Measurements from ENCODE around the gene NLN. TPM values are rescaled to one million over a fixed set of nuclear protein-coding genes. Genes with fewer than 3 reads are reported as not detected.
"Not testable (repeated sequence)": the region's sequence is repeated elsewhere in the genome, so short reads cannot be mapped to it uniquely, and the experiment has no call there.

NLN gene
- total RNA-seq, 1 donor from 2014 or later: 6.6 TPM

DNA sequence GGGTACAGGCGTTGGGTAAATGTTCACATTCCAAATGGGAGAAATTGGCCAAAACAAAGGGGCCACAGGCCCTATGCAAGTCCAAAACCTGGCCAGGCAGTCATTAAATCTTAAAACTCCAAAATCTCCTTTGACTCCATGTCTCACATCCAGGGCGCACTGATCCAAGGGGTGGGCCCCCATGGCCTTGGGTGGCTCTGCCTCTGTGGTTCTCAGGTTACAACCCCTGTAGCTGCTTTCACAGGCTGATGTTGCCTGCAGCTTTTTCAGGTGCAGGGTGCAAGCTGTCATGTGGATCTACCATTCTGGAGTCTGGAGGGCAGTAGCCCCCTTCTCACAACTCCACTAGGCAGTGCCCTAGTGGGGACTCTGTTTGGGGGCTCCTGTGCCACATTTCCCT, 44.8 kb downstream of the NLN start:
- TF ChIP-seq, protein P1, sequence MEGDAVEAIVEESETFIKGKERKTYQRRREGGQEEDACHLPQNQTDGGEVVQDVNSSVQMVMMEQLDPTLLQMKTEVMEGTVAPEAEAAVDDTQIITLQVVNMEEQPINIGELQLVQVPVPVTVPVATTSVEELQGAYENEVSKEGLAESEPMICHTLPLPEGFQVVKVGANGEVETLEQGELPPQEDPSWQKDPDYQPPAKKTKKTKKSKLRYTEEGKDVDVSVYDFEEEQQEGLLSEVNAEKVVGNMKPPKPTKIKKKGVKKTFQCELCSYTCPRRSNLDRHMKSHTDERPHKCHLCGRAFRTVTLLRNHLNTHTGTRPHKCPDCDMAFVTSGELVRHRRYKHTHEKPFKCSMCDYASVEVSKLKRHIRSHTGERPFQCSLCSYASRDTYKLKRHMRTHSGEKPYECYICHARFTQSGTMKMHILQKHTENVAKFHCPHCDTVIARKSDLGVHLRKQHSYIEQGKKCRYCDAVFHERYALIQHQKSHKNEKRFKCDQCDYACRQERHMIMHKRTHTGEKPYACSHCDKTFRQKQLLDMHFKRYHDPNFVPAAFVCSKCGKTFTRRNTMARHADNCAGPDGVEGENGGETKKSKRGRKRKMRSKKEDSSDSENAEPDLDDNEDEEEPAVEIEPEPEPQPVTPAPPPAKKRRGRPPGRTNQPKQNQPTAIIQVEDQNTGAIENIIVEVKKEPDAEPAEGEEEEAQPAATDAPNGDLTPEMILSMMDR (IDR thresholded peaks at IDR 0.05): no peak
- no peak for TF ChIP-seq POLR2AphosphoS5 (IDR thresholded peaks at IDR 0.05; ENCODE audit: insufficient read depth in 1 of 2, low read depth in 1 of 2)
- no peak for TF ChIP-seq POLR2A (IDR thresholded peaks at IDR 0.05)
- no peaks in the 10 kb centered on the region for H3K9me3 ChIP-seq
- intact Hi-C loops (cut with DNase I): no loop called here
- no peaks in the 10 kb centered on the region for H3K4me1 ChIP-seq
- no peaks in the 10 kb centered on the region for H3K36me3 ChIP-seq
- no peak overlapping the region for H3K27ac ChIP-seq
- H3K27me3 ChIP-seq: no peaks in the 10 kb centered on the region
- no peak overlapping the region for H3K4me3 ChIP-seq
- no peak for DNase-seq (ENCODE audit: extremely low spot score in 2 of 2)

DNA sequence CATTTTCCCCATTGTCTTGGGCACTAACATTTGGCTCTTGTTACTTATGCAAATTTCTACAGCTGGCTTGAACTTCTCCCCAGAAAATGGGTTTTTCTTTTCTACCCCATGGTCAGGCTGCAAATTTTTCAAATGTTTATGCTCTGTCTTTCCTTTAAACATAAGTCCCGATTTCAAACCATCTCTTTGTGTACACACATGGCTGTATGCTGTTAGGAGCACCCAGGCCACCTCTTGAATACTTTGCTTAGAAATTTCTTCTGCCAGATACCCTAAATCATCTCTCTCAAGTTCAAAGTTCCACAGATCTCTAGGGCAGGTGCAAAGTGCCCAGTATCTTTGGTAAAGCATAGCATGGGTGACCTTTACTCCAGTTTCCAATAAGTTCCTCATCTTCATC, 45.6 kb downstream of the NLN start:
- no peak overlapping the region for H3K4me3 ChIP-seq
- H3K36me3 ChIP-seq: no peaks in the 10 kb centered on the region
- H3K4me1 ChIP-seq: no peaks in the 10 kb centered on the region
- no peak overlapping the region for H3K27ac ChIP-seq
- intact Hi-C loops (cut with DNase I): no loop called here
- TF ChIP-seq POLR2AphosphoS5 (IDR thresholded peaks at IDR 0.05; ENCODE audit: insufficient read depth in 1 of 2, low read depth in 1 of 2) (no peak), POLR2A (IDR thresholded peaks at IDR 0.05) (no peak)
- TF ChIP-seq, protein P1 (IDR thresholded peaks at IDR 0.05): no peak
- no peaks in the 10 kb centered on the region for H3K9me3 ChIP-seq
- no peak for DNase-seq (ENCODE audit: extremely low spot score in 2 of 2)
- H3K27me3 ChIP-seq: no peaks in the 10 kb centered on the region

DNA sequence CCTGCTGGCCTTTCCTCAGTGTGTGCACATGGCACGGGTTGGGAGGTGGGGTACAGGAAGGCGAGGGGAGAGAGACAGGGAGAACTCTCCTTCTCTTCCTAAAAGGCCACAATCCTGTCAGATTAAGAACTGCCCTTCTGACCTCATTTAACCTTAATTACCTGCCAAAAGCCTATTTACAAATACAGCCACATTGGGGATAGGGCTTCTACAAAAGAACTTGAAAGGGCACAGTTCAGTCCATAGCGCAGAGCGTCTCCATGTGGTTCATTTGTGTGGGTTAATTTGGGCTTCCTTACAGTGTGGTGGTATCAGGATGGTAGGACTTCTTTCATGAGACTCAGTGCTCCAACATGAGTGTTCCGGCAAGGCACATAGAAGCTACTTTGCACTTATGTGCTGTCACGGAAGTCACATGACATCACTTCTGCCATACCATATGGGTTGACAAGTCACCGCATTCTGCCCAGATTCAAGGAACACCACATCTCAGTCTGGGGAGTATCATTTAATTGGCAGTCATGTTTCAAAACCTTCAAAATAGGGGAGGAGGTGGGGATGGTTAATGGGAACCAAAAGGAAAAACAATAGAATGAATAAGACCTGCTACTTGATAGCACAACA, 46.8 kb downstream of the NLN start:
- Histone ChIP-seq H3K4me3 (no peak overlapping the region), H3K27me3 (no peaks in the 10 kb centered on the region), H3K9me3 (no peaks in the 10 kb centered on the region), H3K36me3 (no peaks in the 10 kb centered on the region), H3K27ac (no peak overlapping the region), H3K4me1 (no peaks in the 10 kb centered on the region)
- TF ChIP-seq, protein P1 (IDR thresholded peaks at IDR 0.05): no peak
- TF ChIP-seq POLR2A (IDR thresholded peaks at IDR 0.05): no peak
- no peak for TF ChIP-seq POLR2AphosphoS5 (IDR thresholded peaks at IDR 0.05; ENCODE audit: insufficient read depth in 1 of 2, low read depth in 1 of 2)
- no peak for DNase-seq (ENCODE audit: extremely low spot score in 2 of 2)
- intact Hi-C loops (cut with DNase I): no loop called here

DNA sequence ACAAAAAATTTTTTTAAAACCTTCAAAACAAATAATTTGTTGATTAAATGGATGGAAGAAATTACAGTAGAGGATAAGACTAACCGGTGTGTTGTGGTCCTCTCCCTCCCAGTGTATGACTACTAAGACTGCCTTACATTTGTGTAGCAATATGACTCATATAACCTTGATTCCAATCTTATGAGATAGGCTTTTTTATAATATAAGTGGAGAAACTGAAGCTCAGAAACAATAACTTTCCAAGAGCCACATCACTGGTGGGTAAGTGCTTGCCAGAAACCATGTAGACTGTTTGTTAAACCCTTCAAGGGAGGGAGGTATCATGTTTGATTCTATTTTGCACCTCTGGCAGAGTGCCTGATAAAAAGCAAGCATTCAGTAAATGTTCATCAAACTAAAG, 47.5 kb downstream of the NLN start:
- Histone ChIP-seq H3K27ac (no peak overlapping the region), H3K4me1 (no peaks in the 10 kb centered on the region), H3K36me3 (no peaks in the 10 kb centered on the region), H3K4me3 (no peak overlapping the region), H3K27me3 (no peaks in the 10 kb centered on the region), H3K9me3 (no peaks in the 10 kb centered on the region)
- no peak for TF ChIP-seq POLR2AphosphoS5 (IDR thresholded peaks at IDR 0.05; ENCODE audit: insufficient read depth in 1 of 2, low read depth in 1 of 2)
- DNase-seq (ENCODE audit: extremely low spot score in 2 of 2): no peak
- intact Hi-C loops (cut with DNase I): no loop called here

DNA sequence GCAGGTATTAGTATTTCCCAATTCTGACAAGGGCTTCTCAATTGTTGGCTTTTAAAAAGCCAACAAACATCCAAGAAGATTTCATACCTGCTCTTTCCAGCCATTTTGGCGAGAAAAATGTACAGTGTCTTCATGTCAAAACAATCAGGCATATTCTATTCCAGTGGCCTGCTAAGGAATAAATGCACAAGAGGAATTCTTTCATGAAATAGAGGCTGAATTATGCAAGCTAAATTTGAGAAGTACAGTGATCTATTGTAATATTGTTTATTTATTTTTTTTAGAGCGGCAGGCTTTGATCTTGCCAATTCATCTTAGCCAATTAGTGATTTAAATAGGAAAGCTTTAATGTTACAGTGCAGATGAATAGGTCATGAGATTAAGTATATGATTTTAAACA, 49.3 kb downstream of the NLN start:
- no peak for TF ChIP-seq POLR2A (IDR thresholded peaks at IDR 0.05)
- no peak for TF ChIP-seq POLR2AphosphoS5 (IDR thresholded peaks at IDR 0.05; ENCODE audit: insufficient read depth in 1 of 2, low read depth in 1 of 2)
- TF ChIP-seq, protein P1 (IDR thresholded peaks at IDR 0.05): no peak
- Histone ChIP-seq H3K36me3 (no peaks in the 10 kb centered on the region), H3K4me3 (no peak overlapping the region), H3K9me3 (no peaks in the 10 kb centered on the region), H3K27ac (no peak overlapping the region), H3K27me3 (no peaks in the 10 kb centered on the region), H3K4me1 (no peaks in the 10 kb centered on the region)
- intact Hi-C loops (cut with DNase I): no loop called here
- DNase-seq (ENCODE audit: extremely low spot score in 2 of 2): no peak

DNA sequence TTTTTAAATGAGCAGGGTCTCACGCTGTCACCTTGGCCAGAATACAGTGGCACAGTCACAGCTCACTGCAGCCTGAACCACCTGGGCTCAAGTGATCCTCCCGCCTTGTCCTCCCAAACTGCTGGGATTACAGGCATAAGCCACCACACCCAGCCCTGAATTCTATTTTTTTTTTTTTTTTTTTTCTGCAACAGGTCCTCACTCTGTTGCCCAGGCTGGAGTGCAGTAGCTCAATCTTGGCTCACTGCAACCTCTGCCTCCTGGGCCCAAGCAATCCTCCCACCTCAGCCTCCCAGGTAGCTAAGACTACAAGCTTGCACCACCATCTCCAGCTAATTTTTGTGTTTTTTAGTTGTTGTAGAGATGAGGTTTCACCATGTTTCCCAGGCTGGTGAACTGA, 51.0 kb downstream of the NLN start:
- H3K27ac ChIP-seq; H3K9me3 ChIP-seq; intact Hi-C loops (cut with DNase I); H3K36me3 ChIP-seq; H3K27me3 ChIP-seq; H3K4me3 ChIP-seq; DNase-seq (ENCODE audit: extremely low spot score in 2 of 2); H3K4me1 ChIP-seq: not testable (repeated sequence)
